Measurements from ENCODE around the gene CFB. TPM values are rescaled to one million over a fixed set of nuclear protein-coding genes. Genes with fewer than 3 reads are reported as not detected.

CFB gene
- total RNA-seq: under 1 TPM; 0.33 to 0.40 TPM

- peak within 1 kb of the TSS in 1 of 2 donors; percentile 23 for H3K27ac Mint-ChIP-seq
- no peaks in the 10 kb centered on the region for H3K36me3 Mint-ChIP-seq
- DNase-seq (ENCODE audit: low spot score) (no peak), ATAC-seq (peak in 1 of 2 donors; percentile 57)
- peaks cover 5 to 8% of the 10 kb centered on the region in 2 donors for H3K4me1 Mint-ChIP-seq (ENCODE audit: low read depth in 2 of 2)
- H3K9me3 Mint-ChIP-seq: no peaks in the 10 kb centered on the region
- peaks cover 18 to 20% of the 10 kb centered on the region in 2 donors for H3K27me3 Mint-ChIP-seq
- no peak within 1 kb of the TSS for H3K4me3 Mint-ChIP-seq
Observed at GRCh38 chr6:31945507-31946369, at the start of gene CFB. CFB (plus strand) TSS chr6:31946095; CDS start chr6:31946222, 127 bp downstream.

GRCh38 chr6:31896493-31896855 lies 49.4 kb upstream of the CFB start:
- Mint-ChIP-seq H3K27me3 (no peaks in the 10 kb centered on the region), H3K4me3 (peak overlapping the region; percentile 83), H3K27ac (peak overlapping the region; percentile 74 to 78), H3K36me3 (no peaks in the 10 kb centered on the region), H3K9me3 (no peaks in the 10 kb centered on the region), H3K4me1 (ENCODE audit: low read depth in 2 of 2) (peaks cover 34 to 35% of the 10 kb centered on the region in 2 donors)
- no peak for ATAC-seq
- no peak for DNase-seq (ENCODE audit: low spot score)

GRCh38 chr6:31896856-31897611 lies 48.9 kb upstream of the CFB start:
- DNase-seq (ENCODE audit: low spot score) (no peak), ATAC-seq (peak; percentile 2 to 9)
- no peaks in the 10 kb centered on the region for H3K27me3 Mint-ChIP-seq
- H3K4me3 Mint-ChIP-seq: peak overlapping the region; percentile 83
- no peaks in the 10 kb centered on the region for H3K36me3 Mint-ChIP-seq
- peak overlapping the region; percentile 74 to 78 for H3K27ac Mint-ChIP-seq
- H3K9me3 Mint-ChIP-seq: no peaks in the 10 kb centered on the region
- peaks cover 34 to 35% of the 10 kb centered on the region in 2 donors for H3K4me1 Mint-ChIP-seq (ENCODE audit: low read depth in 2 of 2)

GRCh38 chr6:31897612-31898382 lies 48.1 kb upstream of the CFB start, which contains the start of gene EHMT2:
EHMT2 (minus strand) TSS chr6:31897698; CDS start chr6:31897677, 21 bp downstream.
- H3K9me3 Mint-ChIP-seq: no peaks in the 10 kb centered on the region
- ATAC-seq: peak; percentile 81 to 87
- peaks cover 36 to 40% of the 10 kb centered on the region in 2 donors for H3K4me1 Mint-ChIP-seq (ENCODE audit: low read depth in 2 of 2)
- no peaks in the 10 kb centered on the region for H3K36me3 Mint-ChIP-seq
- H3K27ac Mint-ChIP-seq: peak within 1 kb of the TSS; percentile 81 to 97
- H3K4me3 Mint-ChIP-seq: peak within 1 kb of the TSS; percentile 95
- no peaks in the 10 kb centered on the region for H3K27me3 Mint-ChIP-seq
- DNase-seq (ENCODE audit: low spot score): peak; percentile 91

GRCh38 chr6:31898383-31899011 lies 47.4 kb upstream of the CFB start:
- DNase-seq (ENCODE audit: low spot score) (no peak), ATAC-seq (no peak)
- H3K27ac Mint-ChIP-seq: peak overlapping the region; percentile 81 to 97
- no peaks in the 10 kb centered on the region for H3K36me3 Mint-ChIP-seq
- H3K4me1 Mint-ChIP-seq (ENCODE audit: low read depth in 2 of 2): peaks cover 39 to 44% of the 10 kb centered on the region in 2 donors
- no peaks in the 10 kb centered on the region for H3K27me3 Mint-ChIP-seq
- H3K9me3 Mint-ChIP-seq: no peaks in the 10 kb centered on the region
- peak overlapping the region; percentile 95 for H3K4me3 Mint-ChIP-seq

- Mint-ChIP-seq H3K4me3 (peak overlapping the region; percentile 95), H3K36me3 (no peaks in the 10 kb centered on the region), H3K27me3 (no peaks in the 10 kb centered on the region), H3K27ac (peak overlapping the region; percentile 21 to 81), H3K4me1 (ENCODE audit: low read depth in 2 of 2) (peaks cover 39 to 44% of the 10 kb centered on the region in 2 donors), H3K9me3 (no peaks in the 10 kb centered on the region)
- DNase-seq (ENCODE audit: low spot score) (no peak), ATAC-seq (no peak)
Observed at GRCh38 chr6:31899215-31899614, 46.7 kb upstream of the CFB start.

GRCh38 chr6:31899882-31900722 lies 45.8 kb upstream of the CFB start:
- ATAC-seq: no peak
- H3K36me3 Mint-ChIP-seq: no peaks in the 10 kb centered on the region
- H3K4me3 Mint-ChIP-seq: peak overlapping the region; percentile 95
- H3K27me3 Mint-ChIP-seq: no peaks in the 10 kb centered on the region
- peaks cover 39 to 44% of the 10 kb centered on the region in 2 donors for H3K4me1 Mint-ChIP-seq (ENCODE audit: low read depth in 2 of 2)
- peak overlapping the region; percentile 21 to 81 for H3K27ac Mint-ChIP-seq
- no peaks in the 10 kb centered on the region for H3K9me3 Mint-ChIP-seq
- no peak for DNase-seq (ENCODE audit: low spot score)

- no peak overlapping the region for H3K27ac Mint-ChIP-seq
- no peaks in the 10 kb centered on the region for H3K9me3 Mint-ChIP-seq
- H3K4me1 Mint-ChIP-seq (ENCODE audit: low read depth in 2 of 2): peaks cover 35 to 39% of the 10 kb centered on the region in 2 donors
- DNase-seq (ENCODE audit: low spot score) (no peak), ATAC-seq (no peak)
- H3K27me3 Mint-ChIP-seq: no peaks in the 10 kb centered on the region
- no peaks in the 10 kb centered on the region for H3K36me3 Mint-ChIP-seq
- H3K4me3 Mint-ChIP-seq: peak overlapping the region; percentile 30
Observed at GRCh38 chr6:31900917-31901414, 44.9 kb upstream of the CFB start.

- peaks cover 31 to 34% of the 10 kb centered on the region in 2 donors for H3K4me1 Mint-ChIP-seq (ENCODE audit: low read depth in 2 of 2)
- peak overlapping the region in 1 of 2 donors; percentile 46 for H3K27ac Mint-ChIP-seq
- ATAC-seq (peak; percentile 1 to 5), DNase-seq (ENCODE audit: low spot score) (no peak)
- no peaks in the 10 kb centered on the region for H3K36me3 Mint-ChIP-seq
- peak overlapping the region; percentile 74 for H3K4me3 Mint-ChIP-seq
- H3K27me3 Mint-ChIP-seq: peaks cover 0 to 3% of the 10 kb centered on the region in 2 donors
- no peaks in the 10 kb centered on the region for H3K9me3 Mint-ChIP-seq
Observed at GRCh38 chr6:31901415-31901952, 44.4 kb upstream of the CFB start.

- peaks cover 29 to 32% of the 10 kb centered on the region in 2 donors for H3K4me1 Mint-ChIP-seq (ENCODE audit: low read depth in 2 of 2)
- DNase-seq (ENCODE audit: low spot score) (peak; percentile 88), ATAC-seq (peak; percentile 80 to 88)
- H3K4me3 Mint-ChIP-seq: peak within 1 kb of the TSS; percentile 74
- H3K27me3 Mint-ChIP-seq: peaks cover 0 to 4% of the 10 kb centered on the region in 2 donors
- peak within 1 kb of the TSS; percentile 30 to 46 for H3K27ac Mint-ChIP-seq
- no peaks in the 10 kb centered on the region for H3K36me3 Mint-ChIP-seq
- H3K9me3 Mint-ChIP-seq: no peaks in the 10 kb centered on the region
Observed at GRCh38 chr6:31901953-31902643, 43.8 kb upstream of the CFB start, which contains the start of gene ZBTB12. ZBTB12 (minus strand) TSS chr6:31902086; CDS start chr6:31901305, 781 bp downstream.

- peaks cover 20 to 26% of the 10 kb centered on the region in 2 donors for H3K4me1 Mint-ChIP-seq (ENCODE audit: low read depth in 2 of 2)
- H3K27me3 Mint-ChIP-seq: peaks cover 0 to 4% of the 10 kb centered on the region in 2 donors
- H3K4me3 Mint-ChIP-seq: no peak overlapping the region
- H3K9me3 Mint-ChIP-seq: no peaks in the 10 kb centered on the region
- no peak for ATAC-seq
- H3K27ac Mint-ChIP-seq: peak overlapping the region in 1 of 2 donors; percentile 46
- H3K36me3 Mint-ChIP-seq: no peaks in the 10 kb centered on the region
- DNase-seq (ENCODE audit: low spot score): no peak
Observed at GRCh38 chr6:31903957-31904356, 41.9 kb upstream of the CFB start.
